ENCODE measurements around the gene ARHGAP44.

The ARHGAP44 gene

DNA sequence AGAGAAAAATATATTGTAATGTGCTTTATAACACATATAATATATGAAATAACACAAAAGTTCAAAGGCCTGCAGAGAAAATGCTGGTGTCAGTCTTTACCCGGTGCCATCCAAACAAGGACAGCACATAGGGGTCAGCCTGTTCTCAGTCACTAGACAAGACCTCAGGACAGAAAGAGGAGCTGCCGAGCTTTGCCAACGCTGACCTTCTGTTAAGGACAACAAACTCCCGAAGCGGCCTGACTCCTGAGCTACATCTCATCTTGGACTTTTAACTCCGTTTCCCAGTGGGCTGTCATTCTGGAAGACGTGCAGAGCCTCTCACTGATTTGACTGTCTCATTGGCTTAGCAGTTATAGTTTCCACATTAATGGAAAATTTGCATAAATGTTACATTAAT, 221.7 kb downstream of the ARHGAP44 start:
- H3K9me3 ChIP-seq (ENCODE audit: low read length), result no peaks in the 10 kb centered on the region
- no peak overlapping the region for H3K4me3 ChIP-seq (ENCODE audit: low read depth in 1 of 2, low read length in 2 of 2)
- no peak overlapping the region for H3K9ac ChIP-seq (ENCODE audit: low read length)
- no peak overlapping the region for H3K27ac ChIP-seq (ENCODE audit: low read depth, low read length)
- H3K4me1 ChIP-seq (ENCODE audit: insufficient read depth, low read length), result peaks cover 2% of the 10 kb centered on the region
- H3K36me3 ChIP-seq (ENCODE audit: insufficient read depth, low read length), result peaks cover 57% of the 10 kb centered on the region
- no peaks in the 10 kb centered on the region for H3K27me3 ChIP-seq (ENCODE audit: control insufficient read depth in 1 of 2, insufficient read depth in 2 of 2, low read length in 2 of 2)

DNA sequence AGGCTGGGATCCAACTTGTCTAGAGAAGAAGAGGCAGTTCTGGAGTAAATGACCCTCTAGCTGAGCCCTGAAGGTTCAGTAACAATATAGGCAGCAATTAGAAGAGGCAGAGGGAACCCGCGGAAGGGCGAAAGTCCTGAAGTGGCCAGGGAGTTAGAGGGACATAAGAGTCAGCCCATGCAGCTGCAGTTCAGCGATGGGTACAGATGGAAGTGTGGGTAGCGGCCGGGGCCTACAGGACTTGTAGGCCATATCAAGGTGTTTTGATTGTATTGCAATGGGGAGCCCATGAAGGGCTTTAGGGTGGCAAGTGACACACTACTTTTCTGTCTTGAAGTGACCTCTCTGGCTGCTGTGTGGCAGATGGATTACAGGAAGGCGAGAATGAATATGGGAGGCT, 225.5 kb downstream of the ARHGAP44 start:
- peaks cover 63% of the 10 kb centered on the region for H3K36me3 ChIP-seq (ENCODE audit: insufficient read depth, low read length)
- peaks cover 14% of the 10 kb centered on the region for H3K4me1 ChIP-seq (ENCODE audit: insufficient read depth, low read length)
- H3K4me3 ChIP-seq (ENCODE audit: low read depth in 1 of 2, low read length in 2 of 2), result no peak overlapping the region
- H3K9me3 ChIP-seq (ENCODE audit: low read length), result no peaks in the 10 kb centered on the region
- no peaks in the 10 kb centered on the region for H3K27me3 ChIP-seq (ENCODE audit: control insufficient read depth in 1 of 2, insufficient read depth in 2 of 2, low read length in 2 of 2)
- no peak overlapping the region for H3K9ac ChIP-seq (ENCODE audit: low read length)
- no peak overlapping the region for H3K27ac ChIP-seq (ENCODE audit: low read depth, low read length)

DNA sequence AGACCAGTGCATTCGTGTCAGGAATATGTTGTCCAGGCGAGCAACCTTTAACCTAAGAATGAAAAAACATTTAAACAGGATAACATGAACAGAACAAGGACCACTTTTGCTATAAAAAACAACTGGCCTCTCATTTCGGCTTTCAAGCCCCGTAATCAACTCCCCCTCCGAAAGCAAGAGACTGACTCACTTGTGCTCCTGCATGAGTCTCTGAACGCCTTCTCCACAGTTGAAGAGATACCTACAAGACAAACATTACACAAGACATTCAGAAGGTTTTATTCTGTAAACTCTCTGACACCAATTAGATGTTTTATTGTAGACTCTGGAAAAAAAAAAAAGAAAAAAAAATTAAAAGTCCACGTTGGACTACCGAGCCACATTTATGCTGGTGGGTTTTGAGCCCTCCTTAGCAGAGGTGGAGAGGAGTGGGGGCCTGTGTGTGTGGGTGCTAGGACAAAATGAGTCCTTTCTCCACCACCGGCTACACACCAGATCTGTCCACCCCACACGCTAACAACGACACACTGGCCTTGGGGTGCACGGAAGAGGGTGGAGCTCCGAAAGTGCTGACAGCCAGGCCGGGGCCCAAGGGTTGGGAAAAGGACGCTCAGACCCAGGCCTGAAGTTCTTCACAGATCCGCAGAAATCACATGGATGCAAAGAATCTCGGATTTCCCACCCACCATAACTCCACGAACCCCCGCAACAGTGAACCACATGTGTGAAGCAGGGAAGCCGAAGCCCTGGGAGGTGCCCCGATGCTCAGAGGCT, 227.8 kb downstream of the ARHGAP44 start:
- H3K9me3 ChIP-seq (ENCODE audit: low read length), result no peaks in the 10 kb centered on the region
- peak overlapping the region; percentile 82 for H3K27ac ChIP-seq (ENCODE audit: low read depth, low read length)
- peak overlapping the region; percentile 87 to 90 for H3K4me3 ChIP-seq (ENCODE audit: low read depth in 1 of 2, low read length in 2 of 2)
- peak overlapping the region; percentile 80 for H3K9ac ChIP-seq (ENCODE audit: low read length)
- H3K36me3 ChIP-seq (ENCODE audit: insufficient read depth, low read length), result peaks cover 44% of the 10 kb centered on the region
- no peaks in the 10 kb centered on the region for H3K27me3 ChIP-seq (ENCODE audit: control insufficient read depth in 1 of 2, insufficient read depth in 2 of 2, low read length in 2 of 2)
- peaks cover 14% of the 10 kb centered on the region for H3K4me1 ChIP-seq (ENCODE audit: insufficient read depth, low read length)

DNA sequence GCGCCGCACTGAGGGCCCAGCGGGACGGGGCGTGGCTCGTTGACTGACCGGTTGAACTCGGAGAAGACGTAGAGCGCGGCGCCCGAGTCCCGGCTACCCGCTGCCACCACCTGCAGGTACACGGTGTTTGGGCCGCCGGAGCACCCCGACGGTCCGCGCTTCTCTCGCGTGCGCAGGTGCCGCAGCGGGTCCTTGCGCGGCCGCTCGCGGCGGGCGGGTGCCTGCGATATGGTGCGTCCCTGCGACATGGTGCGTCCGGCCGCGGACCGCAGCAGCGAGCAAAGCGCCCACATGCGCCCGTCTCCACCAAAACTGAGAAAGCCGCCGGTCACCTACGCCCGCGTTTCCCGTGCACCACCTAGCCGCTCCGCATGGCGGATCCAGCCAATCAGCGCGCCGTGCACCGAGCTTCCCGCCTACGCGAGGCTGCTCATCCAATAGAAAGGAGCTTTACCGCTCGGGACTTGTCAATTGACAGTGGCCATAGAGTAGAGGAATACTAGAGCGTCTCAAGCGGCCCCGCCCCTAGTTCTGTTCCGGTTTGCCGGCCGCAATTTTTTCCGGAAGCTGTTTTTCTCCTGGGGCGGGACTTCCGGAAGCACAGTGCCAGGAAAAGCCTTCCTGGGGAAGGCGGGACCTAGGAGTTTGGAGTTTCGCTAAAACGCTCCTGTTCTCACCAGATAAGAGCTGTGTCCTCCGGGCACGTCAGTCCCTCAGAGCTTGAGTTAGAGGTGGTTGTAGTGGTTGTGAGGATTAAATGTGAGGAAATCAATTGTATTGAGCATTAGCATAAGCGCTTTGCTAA, 228.6 kb downstream of the ARHGAP44 start, which contains the start of gene ELAC2:
Gene ELAC2, minus strand, starts transcription at position 373 of the 805 bp plus-strand sequence. Its CDS starts 80 bp downstream, at position 293.
- Histone ChIP-seq H3K4me1 (ENCODE audit: insufficient read depth, low read length) (peaks cover 14% of the 10 kb centered on the region), H3K4me3 (ENCODE audit: low read depth in 1 of 2, low read length in 2 of 2) (peak within 1 kb of the TSS; percentile 87 to 90), H3K9ac (ENCODE audit: low read length) (peak within 1 kb of the TSS; percentile 80), H3K36me3 (ENCODE audit: insufficient read depth, low read length) (peaks cover 37% of the 10 kb centered on the region), H3K27ac (ENCODE audit: low read depth, low read length) (peak within 1 kb of the TSS; percentile 93), H3K27me3 (ENCODE audit: control insufficient read depth in 1 of 2, insufficient read depth in 2 of 2, low read length in 2 of 2) (no peaks in the 10 kb centered on the region), H3K9me3 (ENCODE audit: low read length) (no peaks in the 10 kb centered on the region)

DNA sequence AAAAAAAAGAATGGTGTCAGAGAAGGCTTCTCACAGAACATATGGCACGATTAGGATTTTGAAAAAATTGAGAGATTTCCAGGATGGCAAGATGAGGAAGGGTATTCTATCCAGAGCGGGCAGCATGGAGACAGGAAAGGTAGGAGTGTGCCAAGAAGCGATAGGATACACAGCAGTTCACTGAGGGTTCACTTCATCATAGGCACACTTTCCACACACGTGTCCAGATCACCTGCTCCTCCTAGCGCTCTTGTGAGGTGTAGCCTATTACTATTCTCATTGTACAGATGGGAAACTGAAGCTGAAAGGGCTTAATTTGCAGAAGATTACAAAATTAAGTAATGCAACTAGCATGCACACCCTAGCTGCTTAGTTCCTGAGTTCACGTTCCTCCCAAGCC, 234.7 kb downstream of the ARHGAP44 start:
- no peak overlapping the region for H3K9ac ChIP-seq (ENCODE audit: low read length)
- no peaks in the 10 kb centered on the region for H3K36me3 ChIP-seq (ENCODE audit: insufficient read depth, low read length)
- no peak overlapping the region for H3K27ac ChIP-seq (ENCODE audit: low read depth, low read length)
- no peaks in the 10 kb centered on the region for H3K9me3 ChIP-seq (ENCODE audit: low read length)
- no peaks in the 10 kb centered on the region for H3K27me3 ChIP-seq (ENCODE audit: control insufficient read depth in 1 of 2, insufficient read depth in 2 of 2, low read length in 2 of 2)
- H3K4me1 ChIP-seq (ENCODE audit: insufficient read depth, low read length), result peaks cover 4% of the 10 kb centered on the region
- H3K4me3 ChIP-seq (ENCODE audit: low read depth in 1 of 2, low read length in 2 of 2), result peak overlapping the region in 1 of 2 donors; percentile 4

DNA sequence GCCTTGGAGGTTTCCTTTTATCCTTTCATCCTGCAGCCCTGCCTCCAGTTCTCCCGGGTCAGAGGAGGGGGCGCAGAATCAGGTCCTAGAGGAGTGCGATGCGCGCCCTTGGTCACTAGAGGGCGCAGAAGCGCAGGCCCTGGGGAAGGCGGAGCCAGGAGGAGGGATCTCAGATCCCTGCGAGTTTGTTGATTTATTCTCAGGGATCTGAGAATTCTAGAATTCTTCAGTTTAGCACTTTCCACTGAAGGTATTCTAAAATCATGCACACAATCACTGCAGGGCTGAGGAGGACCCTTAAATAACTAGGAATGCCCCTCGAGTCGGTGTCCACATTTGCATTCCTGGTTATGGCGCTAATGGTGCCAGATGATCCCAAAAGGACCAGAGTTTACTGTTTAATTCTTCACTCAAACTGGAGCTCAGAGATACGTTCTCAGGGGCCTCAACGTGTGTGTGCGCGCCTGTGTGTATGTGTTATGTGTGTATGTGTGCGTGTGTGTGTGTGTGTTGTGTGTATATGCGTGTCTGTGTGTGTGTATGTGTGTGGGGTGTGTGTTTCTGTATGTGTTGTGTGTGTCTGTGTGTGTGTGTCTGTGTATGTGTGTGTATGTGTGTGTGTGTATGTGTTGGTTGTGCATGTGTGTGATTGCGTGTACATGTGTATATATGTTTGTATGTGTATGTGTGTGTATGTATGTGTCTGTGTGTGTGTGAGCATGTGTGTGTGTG, 235.4 kb downstream of the ARHGAP44 start:
- Histone ChIP-seq H3K9me3 (ENCODE audit: low read length) (no peaks in the 10 kb centered on the region), H3K36me3 (ENCODE audit: insufficient read depth, low read length) (no peaks in the 10 kb centered on the region), H3K9ac (ENCODE audit: low read length) (no peak overlapping the region), H3K4me3 (ENCODE audit: low read depth in 1 of 2, low read length in 2 of 2) (peak overlapping the region in 1 of 2 donors; percentile 4), H3K27me3 (ENCODE audit: control insufficient read depth in 1 of 2, insufficient read depth in 2 of 2, low read length in 2 of 2) (no peaks in the 10 kb centered on the region), H3K4me1 (ENCODE audit: insufficient read depth, low read length) (peaks cover 4% of the 10 kb centered on the region), H3K27ac (ENCODE audit: low read depth, low read length) (no peak overlapping the region)

DNA sequence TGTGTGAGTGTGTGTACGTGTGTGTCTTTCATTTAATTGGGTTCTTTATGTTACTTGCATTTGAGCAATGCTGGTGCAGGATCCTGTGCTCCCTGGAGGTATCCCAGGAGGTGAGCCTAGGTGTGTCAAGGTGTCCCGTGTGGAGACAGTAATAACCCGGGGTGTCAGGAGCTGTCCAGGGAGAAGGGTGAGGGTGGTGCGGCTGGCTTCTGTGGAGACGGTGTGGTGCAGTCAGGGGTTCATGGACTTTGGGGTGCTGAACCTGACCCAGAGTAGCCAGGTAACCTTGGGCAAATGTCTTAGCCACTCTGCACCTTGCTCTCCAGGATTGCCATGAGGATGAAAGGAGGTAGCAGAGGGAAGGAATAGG, 235.9 kb downstream of the ARHGAP44 start:
- H3K9me3 ChIP-seq (ENCODE audit: low read length), result no peaks in the 10 kb centered on the region
- no peak overlapping the region for H3K9ac ChIP-seq (ENCODE audit: low read length)
- no peak overlapping the region for H3K4me3 ChIP-seq (ENCODE audit: low read depth in 1 of 2, low read length in 2 of 2)
- H3K36me3 ChIP-seq (ENCODE audit: insufficient read depth, low read length), result no peaks in the 10 kb centered on the region
- no peaks in the 10 kb centered on the region for H3K27me3 ChIP-seq (ENCODE audit: control insufficient read depth in 1 of 2, insufficient read depth in 2 of 2, low read length in 2 of 2)
- H3K27ac ChIP-seq (ENCODE audit: low read depth, low read length), result no peak overlapping the region
- H3K4me1 ChIP-seq (ENCODE audit: insufficient read depth, low read length), result peaks cover 4% of the 10 kb centered on the region

DNA sequence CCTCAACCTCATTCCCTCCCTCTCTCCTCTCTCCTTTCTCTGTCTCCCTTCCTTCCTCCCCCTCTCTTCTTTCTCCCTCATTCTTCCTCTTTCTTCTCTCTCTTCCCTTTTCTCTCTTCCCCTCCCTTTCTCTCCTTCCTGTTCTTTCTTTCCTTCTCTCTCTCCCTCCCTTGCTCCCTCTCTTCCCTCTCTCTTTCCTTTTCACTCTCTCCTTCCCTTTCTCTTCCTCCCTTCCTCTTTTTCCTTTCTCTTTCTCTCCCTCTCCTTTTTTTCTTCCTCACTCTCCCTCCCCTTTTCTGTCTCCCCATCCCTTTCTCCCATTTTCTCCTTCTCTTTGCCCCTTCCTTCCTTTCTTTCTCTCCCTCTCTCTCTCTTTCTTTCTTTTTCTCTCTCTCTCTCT, 236.4 kb downstream of the ARHGAP44 start:
- no peaks in the 10 kb centered on the region for H3K27me3 ChIP-seq (ENCODE audit: control insufficient read depth in 1 of 2, insufficient read depth in 2 of 2, low read length in 2 of 2)
- no peaks in the 10 kb centered on the region for H3K36me3 ChIP-seq (ENCODE audit: insufficient read depth, low read length)
- no peaks in the 10 kb centered on the region for H3K9me3 ChIP-seq (ENCODE audit: low read length)
- peaks cover 4% of the 10 kb centered on the region for H3K4me1 ChIP-seq (ENCODE audit: insufficient read depth, low read length)
- H3K4me3 ChIP-seq (ENCODE audit: low read depth in 1 of 2, low read length in 2 of 2), result no peak overlapping the region
- H3K9ac ChIP-seq (ENCODE audit: low read length), result no peak overlapping the region
- no peak overlapping the region for H3K27ac ChIP-seq (ENCODE audit: low read depth, low read length)

DNA sequence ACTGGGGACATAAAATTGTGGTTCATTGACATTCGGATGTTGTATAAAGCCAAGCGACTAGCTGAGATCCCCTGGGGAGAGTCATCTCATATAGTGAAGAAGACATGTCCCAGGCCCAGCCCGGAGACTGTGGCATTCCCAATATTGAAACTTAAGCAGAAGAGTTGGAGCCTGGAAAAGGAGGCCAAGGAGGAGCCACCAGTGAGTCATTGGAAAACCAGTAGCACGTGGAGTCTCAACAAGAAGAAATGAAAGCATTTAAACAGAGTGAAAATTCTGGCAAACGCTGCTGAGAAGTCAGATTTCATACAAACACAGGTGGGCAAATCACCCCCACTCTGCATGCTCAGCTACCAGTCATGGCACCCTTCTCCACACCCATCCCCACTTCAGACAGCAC, 237.9 kb downstream of the ARHGAP44 start:
- no peaks in the 10 kb centered on the region for H3K27me3 ChIP-seq (ENCODE audit: control insufficient read depth in 1 of 2, insufficient read depth in 2 of 2, low read length in 2 of 2)
- no peaks in the 10 kb centered on the region for H3K36me3 ChIP-seq (ENCODE audit: insufficient read depth, low read length)
- H3K9ac ChIP-seq (ENCODE audit: low read length), result no peak overlapping the region
- H3K27ac ChIP-seq (ENCODE audit: low read depth, low read length), result no peak overlapping the region
- no peaks in the 10 kb centered on the region for H3K9me3 ChIP-seq (ENCODE audit: low read length)
- peaks cover 4% of the 10 kb centered on the region for H3K4me1 ChIP-seq (ENCODE audit: insufficient read depth, low read length)
- no peak overlapping the region for H3K4me3 ChIP-seq (ENCODE audit: low read depth in 1 of 2, low read length in 2 of 2)

DNA sequence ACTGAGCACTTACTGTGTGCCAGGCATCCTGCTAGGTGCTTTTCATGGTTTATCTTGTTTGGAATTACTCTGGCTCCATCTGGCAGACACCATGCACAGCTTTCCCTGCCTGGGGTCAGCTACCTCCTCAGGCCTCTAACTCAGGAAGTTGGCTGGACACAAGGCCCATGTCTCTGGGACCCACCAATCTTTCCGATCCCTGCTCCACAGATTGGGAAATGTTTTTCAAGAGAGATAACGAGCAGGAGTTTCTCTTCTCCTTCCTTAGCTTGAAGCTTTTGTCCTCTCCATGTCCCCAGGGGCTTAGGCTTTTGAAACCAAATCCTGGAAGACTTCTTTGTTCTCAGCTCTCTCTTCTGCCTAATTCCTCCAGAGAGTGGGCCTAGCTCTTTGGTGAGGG, 240.0 kb downstream of the ARHGAP44 start:
- Histone ChIP-seq H3K9me3 (ENCODE audit: low read length) (no peaks in the 10 kb centered on the region), H3K4me3 (ENCODE audit: low read depth in 1 of 2, low read length in 2 of 2) (no peak overlapping the region), H3K4me1 (ENCODE audit: insufficient read depth, low read length) (peaks cover 1% of the 10 kb centered on the region), H3K36me3 (ENCODE audit: insufficient read depth, low read length) (no peaks in the 10 kb centered on the region), H3K9ac (ENCODE audit: low read length) (no peak overlapping the region), H3K27me3 (ENCODE audit: control insufficient read depth in 1 of 2, insufficient read depth in 2 of 2, low read length in 2 of 2) (no peaks in the 10 kb centered on the region), H3K27ac (ENCODE audit: low read depth, low read length) (no peak overlapping the region)

DNA sequence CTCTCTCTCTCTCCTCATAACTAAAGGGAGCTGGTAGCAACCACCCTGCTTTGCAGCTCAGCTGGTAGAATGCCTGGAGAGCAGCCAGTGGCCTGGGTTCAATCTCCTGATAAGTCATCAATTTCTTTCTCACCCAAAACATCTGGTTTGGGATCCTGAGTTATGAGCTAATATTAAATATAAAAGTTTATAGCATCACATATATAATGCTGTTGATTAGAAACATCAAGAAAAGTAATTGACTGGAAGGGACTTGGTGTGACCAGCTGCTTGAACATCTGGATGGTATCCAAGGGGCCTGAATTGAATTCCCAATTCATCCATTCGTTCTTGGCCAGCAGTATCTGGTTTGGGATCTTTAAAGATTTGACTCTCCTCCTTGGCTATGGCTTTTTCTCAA, 240.8 kb downstream of the ARHGAP44 start:
- Histone ChIP-seq H3K4me3 (ENCODE audit: low read depth in 1 of 2, low read length in 2 of 2) (no peak overlapping the region), H3K36me3 (ENCODE audit: insufficient read depth, low read length) (no peaks in the 10 kb centered on the region), H3K4me1 (ENCODE audit: insufficient read depth, low read length) (no peaks in the 10 kb centered on the region)

More for the DNA sequence above, 240.8 kb downstream of the ARHGAP44 start:
- Histone ChIP-seq H3K27ac (ENCODE audit: low read depth, low read length) (no peak overlapping the region), H3K9me3 (ENCODE audit: low read length) (no peaks in the 10 kb centered on the region), H3K27me3 (ENCODE audit: control insufficient read depth in 1 of 2, insufficient read depth in 2 of 2, low read length in 2 of 2) (no peaks in the 10 kb centered on the region), H3K9ac (ENCODE audit: low read length) (no peak overlapping the region)

Data from muscle layer of colon (tissue), 2 donors.